ENCODE results near the gene TMIGD1. TPM values are rescaled to one million over a fixed set of nuclear protein-coding genes. Genes with fewer than 3 reads are reported as not detected.

Gene TMIGD1
- total and polyA plus RNA-seq, 8 donors: not detected

- intact Hi-C loops (cut with DNase I): no loop called here
- Histone ChIP-seq H3K4me3 (no peak overlapping the region), H3K27me3 (no peaks in the 10 kb centered on the region), H3K36me3 (no peaks in the 10 kb centered on the region), H3K9me3 (peaks cover 0 to 6% of the 10 kb centered on the region in 2 donors), H3K4me1 (peaks cover 4 to 42% of the 10 kb centered on the region in 2 donors), H3K27ac (no peak overlapping the region)
- no peak for DNase-seq
- no peak for TF ChIP-seq CTCF (IDR thresholded peaks at IDR 0.05)
- ATAC-seq: no peak
These were observed 32.7 kb upstream of the TMIGD1 start for GRCh38 chr17:30366536-30366935.

GRCh38 chr17:30363715-30364202 is 29.9 kb upstream of the TMIGD1 start:
- no peak for TF ChIP-seq CTCF (IDR thresholded peaks at IDR 0.05)
- Histone ChIP-seq H3K27ac (peak overlapping the region; percentile 13 to 71), H3K4me3 (no peak overlapping the region), H3K9me3 (peaks cover 0 to 10% of the 10 kb centered on the region in 2 donors), H3K27me3 (no peaks in the 10 kb centered on the region), H3K36me3 (no peaks in the 10 kb centered on the region), H3K4me1 (peaks cover 4 to 41% of the 10 kb centered on the region in 2 donors)
- intact Hi-C loops (cut with DNase I): no loop called here
- DNase-seq (peak in 1 of 4 donors; percentile 56), ATAC-seq (peak; percentile 79)

- DNase-seq: no peak
- no peak for ATAC-seq
- no peak overlapping the region for H3K4me3 ChIP-seq
- H3K4me1 ChIP-seq: peaks cover 4 to 36% of the 10 kb centered on the region in 2 donors
- intact Hi-C loops (cut with DNase I): no loop called here
- H3K36me3 ChIP-seq: no peaks in the 10 kb centered on the region
- no peak for TF ChIP-seq CTCF (IDR thresholded peaks at IDR 0.05)
- H3K27me3 ChIP-seq: no peaks in the 10 kb centered on the region
- peaks cover 0 to 10% of the 10 kb centered on the region in 2 donors for H3K9me3 ChIP-seq
- no peak overlapping the region for H3K27ac ChIP-seq
These were observed 28.0 kb upstream of the TMIGD1 start for GRCh38 chr17:30361766-30362279.

GRCh38 chr17:30360086-30360808 is 26.4 kb upstream of the TMIGD1 start:
- Histone ChIP-seq H3K4me1 (peaks cover 4 to 36% of the 10 kb centered on the region in 2 donors), H3K9me3 (peaks cover 0 to 10% of the 10 kb centered on the region in 2 donors), H3K4me3 (no peak overlapping the region), H3K36me3 (no peaks in the 10 kb centered on the region), H3K27ac (peak overlapping the region in 1 of 2 donors; percentile 88), H3K27me3 (no peaks in the 10 kb centered on the region)
- TF ChIP-seq CTCF (IDR thresholded peaks at IDR 0.05): no peak
- no peak for ATAC-seq
- DNase-seq: no peak
- intact Hi-C loops (cut with DNase I): no loop called here

DNA sequence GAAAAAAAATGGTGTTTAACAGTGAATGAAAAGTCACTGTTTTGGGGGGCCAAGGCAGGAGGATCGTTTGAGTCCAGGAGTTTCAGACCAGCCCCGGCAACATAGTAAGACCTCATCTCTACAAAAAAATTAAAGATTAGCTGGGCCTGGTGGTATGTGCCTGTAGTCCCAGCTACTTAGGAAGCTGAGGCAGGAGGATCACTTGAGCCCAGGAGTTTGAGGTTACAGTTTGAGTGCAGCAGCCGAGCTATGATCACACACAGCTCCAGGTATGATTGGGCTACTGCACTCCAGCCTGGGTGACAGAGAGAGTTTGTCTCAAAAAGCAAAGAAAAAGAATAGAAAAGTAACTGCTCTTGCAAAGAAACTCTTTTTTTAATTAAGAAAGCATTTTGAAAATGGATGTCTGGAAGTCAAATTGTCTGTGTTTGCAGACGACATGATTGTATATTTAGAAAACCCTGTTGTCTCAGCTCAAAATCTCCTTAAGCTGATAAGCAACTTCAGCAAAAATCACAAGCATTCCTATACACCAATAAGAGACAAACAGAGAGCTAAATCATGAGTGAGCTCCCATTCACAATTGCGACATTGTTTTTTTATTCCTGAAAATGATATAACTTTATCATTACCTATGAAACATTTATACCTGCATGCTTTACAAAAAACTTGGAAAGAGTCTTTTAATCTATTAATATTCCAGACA is 24.4 kb upstream of the TMIGD1 start:
- intact Hi-C loops (cut with DNase I): no loop called here
- H3K27ac ChIP-seq: no peak overlapping the region
- no peak for TF ChIP-seq CTCF (IDR thresholded peaks at IDR 0.05)
- H3K4me1 ChIP-seq: peaks cover 0 to 31% of the 10 kb centered on the region in 2 donors
- no peak overlapping the region for H3K4me3 ChIP-seq
- H3K27me3 ChIP-seq: no peaks in the 10 kb centered on the region
- peaks cover 0 to 10% of the 10 kb centered on the region in 2 donors for H3K9me3 ChIP-seq
- DNase-seq (no peak), ATAC-seq (no peak)
- H3K36me3 ChIP-seq: no peaks in the 10 kb centered on the region

Data from left lung (tissue), 10 donors.